Fibroblast of skin of back (primary cell): Measurements from ENCODE around the gene ZIC4.

Experiments used
- DNase-seq: peaks from one replicate; pipeline ENCODE4 v3.0.0-alpha.2; 2013

The ZIC4 gene

GRCh38 chr3:147341727-147342126, 64.6 kb downstream of the ZIC4 start:
- no peak for DNase-seq

- no peak for DNase-seq
Measured at GRCh38 chr3:147336543-147337278, 69.6 kb downstream of the ZIC4 start.
